LNCaP clone FGC (cell line): Measurements from ENCODE around the gene PTPRT.

ENCODE experiments used
- DNase-seq: peaks from one replicate; pipeline ENCODE4 v3.0.0-alpha.2; 2011; ENCODE audit warnings: low read depth
- H3K4me3 ChIP-seq: 2 replicates; pipeline ENCODE4 v1.5.1; 2011; ENCODE audit warnings: mild to moderate bottlenecking, low read depth, low read length, control low read depth
- CTCF ChIP-seq: IDR thresholded peaks from 2 replicates; pipeline ENCODE4 v1.5.1; 2012; ENCODE audit warnings: mild to moderate bottlenecking; ENCODE audit not compliant: control insufficient read depth, insufficient read depth; ENCODE audit errors: extremely low read depth

PTPRT gene

GRCh38 chr20:42894483-42894882 is 295.2 kb downstream of the PTPRT start:
- DNase-seq, result no peak
- no peak for TF ChIP-seq CTCF

GRCh38 chr20:42889517-42889916 is 300.2 kb downstream of the PTPRT start:
- no peak for DNase-seq
- no peak overlapping the region for H3K4me3 ChIP-seq
- no peak for TF ChIP-seq CTCF

More at GRCh38 chr20:42894483-42894882, 295.2 kb downstream of the PTPRT start:
- H3K4me3 ChIP-seq, result no peak overlapping the region

- TF ChIP-seq CTCF, result no peak
- no peak for DNase-seq
- no peak overlapping the region for H3K4me3 ChIP-seq
Observed at GRCh38 chr20:42887281-42887680, 302.4 kb downstream of the PTPRT start.

- TF ChIP-seq CTCF, result no peak
- DNase-seq, result no peak
- H3K4me3 ChIP-seq, result no peak overlapping the region
Observed at GRCh38 chr20:42886801-42887200, 302.9 kb downstream of the PTPRT start.

GRCh38 chr20:42886046-42886445 is 303.7 kb downstream of the PTPRT start:
- DNase-seq, result no peak
- no peak overlapping the region for H3K4me3 ChIP-seq
- no peak for TF ChIP-seq CTCF

DNA sequence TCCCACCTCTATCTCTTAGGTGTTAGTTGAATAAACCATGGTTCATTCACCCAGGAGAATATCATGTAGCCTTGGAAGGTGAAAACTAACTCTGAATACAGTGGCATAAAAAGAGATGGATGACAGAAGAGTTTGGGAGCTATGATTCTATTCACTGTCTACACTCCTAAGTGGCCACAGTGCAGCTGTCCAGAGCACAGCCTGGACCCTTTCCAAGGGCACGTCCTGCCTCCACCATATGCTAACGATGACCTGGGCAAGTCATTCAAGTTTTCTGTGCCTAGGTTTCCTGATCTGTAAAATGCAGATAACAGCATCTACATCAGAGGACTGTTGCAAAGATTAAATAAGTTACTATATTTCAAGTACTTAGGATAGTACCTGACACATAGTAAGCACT is 314.1 kb downstream of the PTPRT start:
- H3K4me3 ChIP-seq, result no peak overlapping the region
- no peak for DNase-seq
- no peak for TF ChIP-seq CTCF

- H3K4me3 ChIP-seq, result no peak overlapping the region
- no peak for DNase-seq
- no peak for TF ChIP-seq CTCF
Observed at GRCh38 chr20:42873259-42873658, 316.4 kb downstream of the PTPRT start.
